ENCODE measurements around the gene CHD9NB. TPM values are rescaled to one million over a fixed set of nuclear protein-coding genes. Genes with fewer than 3 reads are reported as not detected.
"Not testable (repeated sequence)": the region's sequence is repeated elsewhere in the genome, so short reads cannot be mapped to it uniquely, and the experiment has no call there.

CHD9NB gene
- total RNA-seq, 1 donor from 2014 or later: 0.39 TPM

DNA sequence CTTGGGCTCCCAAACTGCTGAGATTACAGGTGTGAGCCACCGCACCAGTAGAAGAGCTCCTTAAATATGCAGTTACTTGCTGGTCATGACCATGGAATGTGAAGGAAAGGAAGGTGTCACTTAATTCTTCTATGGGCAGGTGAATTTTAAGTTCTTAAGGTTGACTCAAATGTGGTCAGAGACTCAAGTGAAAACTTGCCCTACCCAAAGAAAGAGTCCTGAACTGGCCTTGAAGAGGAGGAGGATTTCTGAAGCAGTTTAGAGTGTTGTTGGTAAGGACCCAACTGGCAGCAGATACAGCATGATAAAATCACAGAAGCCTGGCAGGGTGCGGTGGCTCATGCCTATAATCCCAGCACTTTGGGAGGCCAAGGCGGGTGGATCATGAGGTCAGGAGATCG, 31.4 kb upstream of the CHD9NB start:
- DNase-seq (ENCODE audit: low read depth in 2 of 2): no peak

DNA sequence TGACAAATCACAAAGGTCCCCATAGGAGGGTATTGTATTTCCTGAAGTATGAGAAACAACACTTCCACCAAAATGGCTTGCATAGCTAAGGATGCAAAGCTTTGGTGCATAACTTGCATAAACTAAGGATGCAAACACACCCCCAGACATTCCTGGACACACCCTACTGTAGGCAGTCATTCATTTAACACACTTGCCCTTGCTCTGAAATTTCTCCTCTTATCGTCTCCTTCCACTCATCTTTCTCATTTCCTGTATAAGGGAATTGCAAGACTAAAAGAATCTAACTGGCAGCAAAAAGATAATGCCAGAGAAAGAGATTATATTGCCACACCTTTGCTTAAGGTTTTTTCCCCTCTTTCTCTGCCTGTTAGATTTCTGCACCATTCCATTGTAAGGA, 30.4 kb upstream of the CHD9NB start:
- peak in 1 of 2 donors; percentile 26 for DNase-seq (ENCODE audit: low read depth in 2 of 2)

DNA sequence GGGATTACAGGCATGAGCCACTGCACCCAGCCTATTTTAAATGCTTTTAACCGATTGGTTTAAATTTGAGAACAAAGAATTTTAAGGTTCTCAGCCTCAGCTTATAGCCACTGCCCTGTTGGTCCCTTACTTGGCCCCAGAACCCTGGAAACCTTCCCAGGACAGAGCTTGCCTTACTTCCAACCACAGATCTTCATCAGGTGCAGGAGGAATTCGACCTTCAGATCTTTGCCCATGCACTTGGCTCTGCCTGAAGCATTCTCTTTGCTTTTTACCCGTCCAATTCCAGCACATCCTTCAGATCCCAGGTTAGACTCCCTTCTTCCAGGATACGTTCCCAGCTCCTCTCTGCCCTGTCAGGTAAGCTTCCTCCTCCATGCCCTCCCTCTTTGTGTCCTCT, 29.8 kb upstream of the CHD9NB start:
- no peak for DNase-seq (ENCODE audit: low read depth in 2 of 2)

DNA sequence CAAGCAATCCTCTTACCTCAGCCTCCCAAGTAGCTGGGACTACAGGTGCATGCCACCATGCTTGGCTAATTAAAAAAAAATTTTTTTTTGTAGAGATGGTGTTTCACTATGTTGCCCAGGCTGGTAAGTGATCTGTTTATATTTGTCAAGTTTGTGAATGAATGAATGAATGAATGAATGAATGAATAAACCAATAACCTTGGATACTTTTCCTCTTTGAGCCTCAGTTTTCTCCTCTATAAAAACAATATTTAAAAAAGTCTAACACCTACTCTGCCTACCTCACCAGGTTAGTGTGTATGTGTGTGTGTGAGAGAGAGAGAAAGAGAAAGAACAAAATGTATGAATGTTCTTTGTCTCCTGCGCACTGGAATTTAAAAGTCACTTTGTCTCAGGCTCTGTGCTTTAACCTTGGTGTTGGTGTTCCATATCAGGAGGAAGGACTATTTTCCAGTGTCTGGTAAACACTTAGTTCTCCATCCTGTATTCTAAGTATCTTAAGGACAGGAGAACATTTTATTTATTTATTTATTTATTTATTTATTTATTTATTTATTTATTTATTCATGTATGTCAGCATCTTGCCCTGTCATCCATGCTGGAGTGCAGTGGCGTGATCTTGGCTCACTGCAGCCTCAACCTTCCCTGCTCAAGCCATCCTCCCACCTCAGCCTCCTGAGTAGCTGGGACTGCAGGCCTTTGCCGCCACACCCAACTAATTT, 29.1 kb upstream of the CHD9NB start:
- no peak for DNase-seq (ENCODE audit: low read depth in 2 of 2)

DNA sequence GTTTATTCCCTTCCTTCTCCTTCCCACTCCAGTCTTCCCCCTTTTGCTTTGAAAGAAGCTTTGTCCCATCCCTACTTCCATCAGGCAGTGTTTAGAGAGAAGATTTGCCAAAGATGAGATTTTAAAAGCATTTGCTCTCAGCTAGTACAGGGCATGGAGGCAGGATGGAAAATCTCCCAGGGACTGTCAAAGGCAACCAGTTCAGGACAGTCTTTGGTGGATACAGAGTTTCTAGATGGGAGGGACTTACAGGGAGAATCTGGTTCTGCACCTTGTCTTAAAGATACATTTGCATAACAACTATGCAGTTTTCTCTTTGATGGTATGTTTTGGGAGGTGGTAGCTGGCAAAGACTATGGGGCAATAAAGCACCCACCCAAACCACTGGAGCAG, 28.3 kb upstream of the CHD9NB start:
- no peak for DNase-seq (ENCODE audit: low read depth in 2 of 2)

DNA sequence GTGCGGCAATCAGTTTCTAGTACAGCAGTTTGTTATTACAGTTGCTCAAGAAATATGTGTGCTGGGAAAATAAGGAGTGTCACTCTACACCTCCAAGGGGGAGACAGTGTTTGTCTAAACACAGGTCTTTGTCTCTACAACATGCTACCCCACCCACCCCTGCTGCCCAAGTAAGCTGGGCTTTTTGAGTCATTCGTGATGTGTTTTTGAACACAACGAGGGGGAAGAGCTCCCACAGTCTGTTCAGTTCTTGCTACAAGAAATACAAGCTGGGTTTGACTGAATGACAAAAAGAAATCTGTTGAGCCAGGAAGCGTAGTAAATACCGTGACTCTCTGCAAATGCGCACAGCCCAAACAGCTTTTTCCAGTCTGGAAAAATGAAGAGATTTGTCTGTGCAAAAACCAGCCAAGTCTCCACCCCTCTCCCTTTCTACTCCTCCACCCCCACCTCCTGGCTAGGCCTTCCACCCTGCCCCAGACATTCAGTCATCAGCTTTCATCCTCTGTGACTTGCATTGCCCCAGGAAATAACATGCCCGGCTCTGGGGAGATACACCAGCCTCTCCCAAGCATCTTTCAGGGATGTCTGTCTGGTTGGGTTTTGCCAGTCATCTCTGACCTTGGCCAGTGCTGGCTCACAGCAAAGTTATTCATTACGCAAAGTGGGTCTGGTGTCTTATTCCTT, 27.8 kb upstream of the CHD9NB start:
- DNase-seq (ENCODE audit: low read depth in 2 of 2): peak; percentile 40 to 82

DNA sequence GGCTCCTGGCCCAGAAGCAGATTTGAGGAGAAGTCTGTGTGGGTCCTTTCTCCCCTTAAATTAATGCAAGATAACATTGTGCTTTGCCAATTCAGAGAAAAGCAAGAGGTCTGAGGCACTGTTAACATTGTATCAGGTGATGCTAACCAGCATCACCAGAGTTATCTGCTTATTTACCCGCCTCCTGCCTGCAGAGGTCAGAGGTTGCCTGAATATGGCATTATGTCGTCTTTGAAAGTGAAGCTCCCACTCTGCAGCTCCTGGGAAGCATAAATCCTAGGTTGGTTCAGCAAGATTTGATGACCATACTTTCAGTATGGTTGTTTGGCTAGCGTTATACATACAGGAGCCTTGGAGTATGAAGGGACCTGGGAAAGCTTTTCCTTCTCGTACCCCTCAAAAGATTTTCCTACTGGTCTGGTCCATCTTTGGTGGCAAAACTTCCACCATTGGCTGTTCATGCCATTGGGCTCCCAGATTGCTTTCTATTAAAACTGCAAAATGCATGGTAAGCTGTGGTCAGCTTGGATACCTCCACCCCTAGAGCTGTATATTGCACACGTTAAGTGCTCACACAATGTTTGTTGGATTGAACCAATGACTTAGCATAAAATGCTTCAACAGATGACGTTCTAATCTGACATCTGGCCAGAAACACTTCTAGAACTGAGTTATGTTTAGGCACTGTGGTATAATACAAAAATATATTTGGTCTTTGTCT, 26.2 kb upstream of the CHD9NB start:
- DNase-seq (ENCODE audit: low read depth in 2 of 2): no peak

DNA sequence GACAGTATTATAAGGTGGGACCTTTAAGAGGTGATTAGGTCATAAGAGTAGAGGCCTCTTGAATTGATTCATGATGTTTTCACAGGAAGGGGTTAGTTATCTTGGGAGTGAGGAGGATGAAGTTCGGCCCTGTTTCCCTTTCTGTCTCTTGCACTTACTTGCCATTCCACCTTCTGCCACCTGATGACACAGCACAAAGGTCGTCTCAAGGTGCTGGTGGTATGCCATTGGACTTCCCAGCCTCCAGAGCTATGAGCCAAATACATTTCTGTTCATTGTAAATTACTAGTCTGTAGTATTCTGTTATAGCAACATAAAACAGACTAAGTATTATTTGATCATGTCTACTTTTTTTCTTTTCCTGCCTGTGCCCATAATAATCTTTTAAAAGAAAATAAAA, 25.6 kb upstream of the CHD9NB start:
- no peak for DNase-seq (ENCODE audit: low read depth in 2 of 2)

DNA sequence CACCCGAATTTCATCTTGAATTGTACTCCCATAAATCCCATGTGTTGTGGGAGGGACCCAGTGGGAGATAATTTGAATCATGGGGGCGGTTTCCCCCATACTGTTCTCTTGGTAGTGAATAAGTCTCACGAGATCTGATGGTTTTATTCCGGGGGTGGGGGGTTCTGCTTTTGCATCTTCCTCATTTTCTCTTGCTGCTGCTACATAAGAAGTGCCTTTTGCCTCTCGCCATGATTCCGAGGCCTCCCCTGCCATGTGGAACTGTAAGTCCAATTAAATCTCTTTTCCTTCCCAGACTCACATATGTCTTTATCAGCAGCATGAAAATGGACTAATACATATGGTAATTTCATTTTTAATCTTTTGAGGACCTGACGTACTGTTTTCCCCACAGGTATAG, 22.8 kb upstream of the CHD9NB start:
- DNase-seq (ENCODE audit: low read depth in 2 of 2): not testable (repeated sequence)

- not testable (repeated sequence) for DNase-seq (ENCODE audit: low read depth in 2 of 2)
These were observed 21.6 kb upstream of the CHD9NB start for GRCh38 chr16:53074296-53074695.

DNA sequence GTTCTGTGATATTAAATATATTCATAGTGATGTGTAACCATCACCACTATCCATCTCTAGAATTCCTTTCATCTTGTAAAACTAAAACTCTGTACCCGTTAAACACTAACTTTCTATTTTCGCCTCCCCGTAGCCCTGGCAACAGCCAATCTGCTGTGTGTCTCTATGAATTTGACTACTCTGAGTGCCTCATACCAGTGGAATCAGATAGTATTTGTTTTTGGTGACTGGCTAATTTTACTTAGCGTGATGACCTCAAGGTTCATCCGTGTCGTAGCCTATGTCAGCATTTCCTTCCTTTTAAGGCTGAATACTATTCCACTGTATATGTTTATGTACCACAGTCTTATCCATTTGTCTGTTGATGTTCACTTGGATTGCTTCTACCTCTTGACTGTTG, 20.3 kb upstream of the CHD9NB start:
- no peak for DNase-seq (ENCODE audit: low read depth in 2 of 2)

DNA sequence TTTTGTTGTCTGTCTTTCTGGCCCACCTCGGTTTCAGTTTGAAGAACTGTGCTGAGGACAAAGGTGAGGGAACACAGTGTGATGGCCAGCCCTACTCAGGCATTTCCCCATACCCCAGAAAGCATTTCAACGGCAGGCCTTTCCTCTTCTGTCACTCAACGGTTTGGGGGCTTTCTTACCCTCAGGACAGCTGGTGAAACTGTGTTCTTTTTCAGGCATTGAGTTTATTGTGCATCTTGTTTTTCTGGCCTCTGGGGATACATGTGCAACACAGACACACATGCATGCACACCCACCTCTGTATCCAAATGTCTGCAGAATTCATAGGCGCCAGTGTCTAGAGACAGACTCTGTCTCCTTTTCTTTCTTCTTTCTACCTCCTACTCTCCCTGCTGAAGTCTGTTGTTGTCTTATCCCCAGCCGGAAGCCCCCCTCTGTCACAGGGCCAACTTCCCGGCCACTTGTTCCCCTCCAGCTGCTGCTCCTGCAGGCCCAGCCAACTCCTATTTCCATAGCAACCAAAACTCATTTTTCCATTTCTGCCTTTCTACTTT, 19.1 kb upstream of the CHD9NB start:
- DNase-seq (ENCODE audit: low read depth in 2 of 2): peak; percentile 82 to 85

- no peak for DNase-seq (ENCODE audit: low read depth in 2 of 2)
These were observed 17.1 kb upstream of the CHD9NB start for GRCh38 chr16:53069772-53070171.

DNA sequence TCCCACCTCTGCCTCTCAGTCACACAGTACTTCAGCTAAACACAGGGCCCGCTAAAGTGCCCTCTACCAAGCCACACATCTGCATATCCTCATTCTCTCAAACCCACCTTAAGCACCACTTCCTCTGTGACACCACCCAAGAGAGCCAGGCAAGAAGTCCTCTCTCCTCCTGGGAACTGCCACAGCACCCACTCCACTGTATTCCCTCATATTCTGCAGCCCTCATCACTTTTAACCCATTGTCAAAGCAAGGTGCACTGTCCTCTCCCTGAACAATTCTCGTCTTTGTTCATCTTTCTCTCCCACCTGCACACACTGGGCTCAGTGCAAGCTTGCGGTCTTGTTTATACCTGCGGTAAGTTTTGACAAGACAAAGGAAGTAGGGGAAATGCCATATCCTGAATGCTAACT, 15.7 kb upstream of the CHD9NB start:
- no peak for DNase-seq (ENCODE audit: low read depth in 2 of 2)

GRCh38 chr16:53067675-53068074, 15.0 kb upstream of the CHD9NB start:
- DNase-seq (ENCODE audit: low read depth in 2 of 2): no peak

DNA sequence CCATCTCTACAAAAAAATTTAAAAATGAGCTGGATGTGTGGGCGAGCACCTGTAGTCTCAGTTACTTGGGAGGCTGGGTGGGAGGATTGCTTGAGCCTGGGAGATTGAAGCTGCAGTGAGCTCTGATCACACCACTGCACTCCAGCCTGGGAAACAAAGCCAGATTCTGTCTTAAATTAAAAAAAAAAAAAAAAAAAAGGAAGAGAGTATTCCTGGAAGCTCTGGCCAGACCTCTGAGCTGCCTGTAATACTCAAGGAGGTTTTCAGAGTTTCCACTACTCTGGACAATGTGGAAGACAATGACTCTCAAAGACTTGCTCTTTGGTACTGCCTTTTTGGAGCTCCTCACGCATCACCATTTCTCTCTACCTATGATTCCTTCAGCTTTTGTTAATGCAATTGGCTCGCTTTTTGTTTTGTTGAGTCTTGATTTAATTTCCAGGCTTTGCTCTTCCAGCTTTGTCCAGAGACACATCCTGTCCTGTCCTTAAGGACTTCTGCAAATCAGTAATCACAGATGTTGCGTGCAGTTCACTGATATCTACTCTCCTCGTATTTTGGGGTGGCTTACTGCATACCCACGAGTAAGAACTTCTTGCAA, 12.9 kb upstream of the CHD9NB start:
- no peak for DNase-seq (ENCODE audit: low read depth in 2 of 2)

DNA sequence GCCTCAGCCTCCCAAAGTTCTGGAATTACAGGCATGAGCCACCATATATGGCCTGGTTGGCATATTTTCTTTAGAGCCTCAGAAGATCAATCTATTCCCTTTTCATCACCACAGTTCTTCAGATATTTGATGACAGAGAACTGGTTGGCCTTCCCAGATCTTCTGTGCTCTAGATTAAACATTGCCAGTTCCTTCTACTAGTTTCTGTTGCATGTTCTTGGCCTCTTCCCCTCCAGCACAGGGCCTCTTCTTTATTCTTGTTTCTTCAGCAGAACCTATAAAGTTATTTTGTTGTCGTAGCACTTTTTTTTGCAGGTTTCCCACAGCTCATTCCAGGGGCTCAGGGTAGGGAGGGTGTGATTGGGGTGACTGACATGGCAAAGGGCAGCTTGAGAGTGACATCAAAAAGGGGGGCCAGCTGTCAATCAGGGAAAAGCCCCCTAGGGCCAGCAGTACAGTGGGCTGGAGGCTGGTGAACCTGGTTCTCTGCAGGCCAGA, 11.4 kb upstream of the CHD9NB start:
- no peak for DNase-seq (ENCODE audit: low read depth in 2 of 2)

DNA sequence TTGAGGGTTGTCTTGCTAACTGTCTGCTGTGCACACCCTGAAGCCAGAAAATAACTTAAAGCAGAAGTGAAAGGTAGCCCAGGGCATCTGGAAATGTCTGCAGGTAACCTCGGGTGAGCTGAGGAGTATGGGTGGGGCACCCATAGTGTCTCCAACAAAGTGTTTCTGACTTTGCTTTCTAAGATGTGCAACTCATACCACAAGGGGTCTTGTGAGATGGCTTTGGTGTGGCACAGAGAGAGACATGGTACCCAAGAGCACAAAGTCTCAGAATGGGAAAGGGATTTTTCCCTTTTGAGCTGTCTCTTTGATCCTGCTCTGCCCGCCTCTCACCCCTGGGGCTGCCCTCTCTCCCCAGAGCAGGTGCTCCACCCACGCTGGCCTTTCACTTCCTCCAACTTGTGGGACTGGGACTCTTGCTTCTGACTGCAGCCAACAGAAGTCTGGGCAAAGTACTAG, 9.0 kb upstream of the CHD9NB start:
- no peak for DNase-seq (ENCODE audit: low read depth in 2 of 2)

DNA sequence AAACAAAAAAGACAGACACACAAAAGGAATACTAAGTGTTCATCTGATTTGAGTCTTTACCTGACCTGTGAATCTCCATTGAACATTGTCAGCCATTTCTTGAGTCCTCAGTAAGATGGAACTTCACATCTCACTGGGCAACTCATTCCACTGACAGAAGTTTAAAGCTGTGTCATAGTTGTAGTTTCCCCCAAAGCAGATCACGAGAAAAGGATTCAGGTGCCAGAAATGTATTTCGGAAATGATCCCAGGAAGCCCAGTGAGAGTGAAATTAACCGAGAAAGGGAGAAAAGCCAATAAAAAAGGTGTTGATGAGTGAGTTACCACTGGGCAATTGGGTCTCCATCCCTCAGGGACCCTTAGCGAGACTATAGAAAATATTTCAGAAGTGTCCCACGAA, 8.6 kb upstream of the CHD9NB start:
- no peak for DNase-seq (ENCODE audit: low read depth in 2 of 2)

- DNase-seq (ENCODE audit: low read depth in 2 of 2): no peak
These were observed 7.0 kb upstream of the CHD9NB start for GRCh38 chr16:53059672-53060071.

DNA sequence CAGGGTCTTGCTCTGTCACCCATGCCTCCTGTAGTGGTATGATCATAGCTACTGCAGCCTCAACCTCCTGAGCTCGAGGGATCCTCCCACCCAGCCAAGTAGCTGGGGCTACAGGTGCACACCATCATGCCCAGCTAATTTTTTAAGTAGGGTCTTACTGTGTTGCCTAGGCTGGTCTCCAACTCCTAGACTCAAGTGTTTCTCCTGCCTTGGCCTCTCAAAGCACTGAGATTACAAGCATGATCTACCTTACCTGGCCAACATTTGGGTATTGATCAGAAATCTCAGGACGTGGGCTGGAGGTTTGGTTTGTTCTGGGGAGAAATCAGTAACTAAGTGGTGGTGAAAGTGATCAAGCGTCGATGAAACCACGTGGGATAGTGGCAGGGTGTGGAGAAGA, 6.2 kb upstream of the CHD9NB start:
- DNase-seq (ENCODE audit: low read depth in 2 of 2): no peak

- DNase-seq (ENCODE audit: low read depth in 2 of 2): no peak
These were observed 5.7 kb upstream of the CHD9NB start for GRCh38 chr16:53058441-53058840.
